MM.1S (cell line): ENCODE data around the gene DLAT.

Experiments
- DNase-seq: peaks from one replicate; pipeline ENCODE4 v3.0.0-alpha.2; 2015
- H2AFZ ChIP-seq: fragments of 300-600 bp; sonication (generic); 2 replicates; pipeline ENCODE4 v1.6.0; 2016; ENCODE audit warnings: antibody characterized with exemption, low read length
- H3F3A ChIP-seq: fragments of 300-600 bp; sonication (generic); 2 replicates; pipeline ENCODE4 v1.6.1; 2016; ENCODE audit warnings: mild to moderate bottlenecking, antibody characterized with exemption, low read length, moderate library complexity, mixed read lengths; ENCODE audit not compliant: insufficient read depth
- H3K27ac ChIP-seq: fragments of 300-600 bp; sonication (generic); 2 replicates; pipeline ENCODE4 v1.5.1; 2016; ENCODE audit warnings: mild to moderate bottlenecking, low read length
- H3K27me3 ChIP-seq: fragments of 300-600 bp; sonication (generic); replicated peaks from 2 replicates; pipeline ENCODE4 v1.6.0; 2016; ENCODE audit warnings: low read length; ENCODE audit not compliant: insufficient read depth
- H3K36me3 ChIP-seq: fragments of 300-600 bp; sonication (generic); replicated peaks from 2 replicates; pipeline ENCODE4 v1.6.1; 2016; ENCODE audit warnings: mild to moderate bottlenecking, low read length, mixed read lengths; ENCODE audit not compliant: insufficient read depth
- H3K4me1 ChIP-seq: fragments of 300-600 bp; sonication (generic); 2 replicates; pipeline ENCODE4 v1.6.1; 2016; ENCODE audit warnings: low read length, mixed read lengths
- H3K4me2 ChIP-seq: fragments of 300-600 bp; sonication (generic); 2 replicates; pipeline ENCODE4 v1.6.0; 2016; ENCODE audit warnings: low read depth, low read length
- H3K4me3 ChIP-seq: fragments of 300-600 bp; sonication (generic); 2 replicates; pipeline ENCODE4 v1.5.1; 2016; ENCODE audit warnings: low read length, mixed read lengths
- H3K79me2 ChIP-seq: fragments of 300-600 bp; sonication (generic); 2 replicates; pipeline ENCODE4 v1.6.1; 2016; ENCODE audit warnings: mixed run types, low read length, mixed read lengths
- H3K9ac ChIP-seq: fragments of 300-600 bp; sonication (generic); 2 replicates; pipeline ENCODE4 v1.6.1; 2016; ENCODE audit warnings: low read length, mixed read lengths
- H3K9me2 ChIP-seq: fragments of 300-600 bp; sonication (generic); replicated peaks from 2 replicates; pipeline ENCODE4 v1.6.1; 2016; ENCODE audit warnings: mild to moderate bottlenecking, low read length, mixed read lengths; ENCODE audit not compliant: insufficient read depth
- H3K9me3 ChIP-seq: fragments of 300-600 bp; sonication (generic); replicated peaks from 2 replicates; pipeline ENCODE4 v1.6.1; 2016; ENCODE audit warnings: mild to moderate bottlenecking, low read length, mixed read lengths; ENCODE audit not compliant: insufficient read depth
- H4K20me1 ChIP-seq: fragments of 300-600 bp; sonication (generic); 2 replicates; pipeline ENCODE4 v1.6.1; 2016; ENCODE audit warnings: mild to moderate bottlenecking, low read length, moderate library complexity, mixed read lengths; ENCODE audit not compliant: insufficient read depth
- CTCF ChIP-seq: fragments of 300-600 bp; sonication (generic); IDR thresholded peaks from 2 replicates; pipeline ENCODE4 v1.5.1; 2016; ENCODE audit warnings: antibody characterized with exemption, low read length, mixed read lengths
- EZH2 ChIP-seq: fragments of 300-600 bp; sonication (generic); optimal IDR thresholded peaks from 2 replicates; pipeline ENCODE3; 2017; ENCODE audit warnings: low read depth, mild to moderate bottlenecking, antibody characterized with exemption, low read length, mixed read lengths
- EZH2phosphoT487 ChIP-seq: fragments of 300-600 bp; sonication (generic); IDR thresholded peaks from 2 replicates; pipeline ENCODE4 v1.6.1; 2018; ENCODE audit warnings: antibody characterized with exemption, low read length

Gene DLAT

DNA sequence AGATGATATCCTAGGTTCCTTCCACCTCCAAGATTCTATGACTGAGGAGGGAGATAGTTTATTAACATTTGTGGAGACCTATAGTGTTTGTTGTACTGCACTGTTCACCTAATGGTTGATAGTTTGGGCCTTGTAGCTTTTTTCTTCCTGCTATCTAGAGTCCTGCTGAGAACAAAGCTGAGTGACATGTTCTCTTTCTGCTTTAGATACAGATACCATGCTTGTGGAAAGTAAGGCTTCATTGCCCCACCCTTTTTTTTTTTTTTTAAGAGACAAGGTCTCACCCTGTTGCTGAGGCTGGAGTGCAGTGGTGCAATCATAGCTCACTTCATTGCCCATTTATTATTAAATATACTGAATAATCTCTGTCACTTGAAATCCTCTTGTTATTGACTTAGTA, 12.3 kb downstream of the DLAT start:
- Histone ChIP-seq H3K9me3 (no peaks in the 10 kb centered on the region), H3K4me2 (no peak overlapping the region), H3K9ac (no peak overlapping the region), H3K4me1 (no peaks in the 10 kb centered on the region), H3K27me3 (no peaks in the 10 kb centered on the region), H3K27ac (no peak overlapping the region), H2AFZ (no peak overlapping the region), H3K9me2 (no peaks in the 10 kb centered on the region), H4K20me1 (no peaks in the 10 kb centered on the region), H3K36me3 (peaks cover 10% of the 10 kb centered on the region; the same call in 1 of the 2 replicates), H3K79me2 (peaks cover 15% of the 10 kb centered on the region), H3K4me3 (no peak overlapping the region), H3F3A (no peaks in the 10 kb centered on the region)
- TF ChIP-seq CTCF (no peak), EZH2phosphoT487 (no peak), EZH2 (no peak)
- DNase-seq, result no peak

- no peak overlapping the region for H3K9ac ChIP-seq
- H3K9me3 ChIP-seq, result no peaks in the 10 kb centered on the region
- no peak overlapping the region for H3K27ac ChIP-seq
- DNase-seq, result no peak
- H3F3A ChIP-seq, result no peaks in the 10 kb centered on the region
- H3K79me2 ChIP-seq, result peaks cover 7% of the 10 kb centered on the region; the same call in 1 of the 2 replicates
- no peaks in the 10 kb centered on the region for H3K9me2 ChIP-seq
- peaks cover 7% of the 10 kb centered on the region; the same call in 1 of the 2 replicates for H3K36me3 ChIP-seq
- TF ChIP-seq EZH2phosphoT487 (no peak), CTCF (no peak), EZH2 (no peak)
- no peak overlapping the region for H3K4me3 ChIP-seq
- no peaks in the 10 kb centered on the region for H3K4me1 ChIP-seq
- H4K20me1 ChIP-seq, result no peaks in the 10 kb centered on the region
- H3K27me3 ChIP-seq, result no peaks in the 10 kb centered on the region
- H2AFZ ChIP-seq, result no peak overlapping the region
- no peak overlapping the region for H3K4me2 ChIP-seq
These were observed 17.2 kb downstream of the DLAT start for GRCh38 chr11:112042161-112042960.

- no peak for TF ChIP-seq EZH2
- TF ChIP-seq CTCF, result no peak
- no peak for TF ChIP-seq EZH2phosphoT487
- no peak overlapping the region for H3K4me2 ChIP-seq
- no peak overlapping the region for H3K9ac ChIP-seq
- H3K9me3 ChIP-seq, result no peaks in the 10 kb centered on the region
- no peak overlapping the region for H2AFZ ChIP-seq
- H3K36me3 ChIP-seq, result peaks cover 7% of the 10 kb centered on the region; the same call in 1 of the 2 replicates
- H3K79me2 ChIP-seq, result peaks cover 7% of the 10 kb centered on the region; the same call in 1 of the 2 replicates
- no peaks in the 10 kb centered on the region for H4K20me1 ChIP-seq
- DNase-seq, result no peak
- no peak overlapping the region for H3K27ac ChIP-seq
- H3K4me3 ChIP-seq, result no peak overlapping the region
- H3K9me2 ChIP-seq, result no peaks in the 10 kb centered on the region
- no peaks in the 10 kb centered on the region for H3K4me1 ChIP-seq
- no peaks in the 10 kb centered on the region for H3F3A ChIP-seq
- H3K27me3 ChIP-seq, result no peaks in the 10 kb centered on the region
These were observed 17.7 kb downstream of the DLAT start for GRCh38 chr11:112042961-112043304.
